H1 (cell line): ENCODE data around the gene YIF1A. TPM values are rescaled to one million over a fixed set of nuclear protein-coding genes. Genes with fewer than 3 reads are reported as not detected.

Experiments used
- CTCF ChIA-PET: fragments of 300-600 bp; sonication (Branson Sonifier 250); formaldehyde crosslinking; loops from one replicate; lab custom pipeline; 2021; ENCODE audit not compliant: partially characterized antibody; lab: Charles Lee
- POLR2A ChIA-PET: fragments of 300-600 bp; sonication (Branson Sonifier 250); formaldehyde crosslinking; loops from one replicate; lab custom pipeline; 2021; ENCODE audit warnings: inconsistent platforms; ENCODE audit not compliant: partially characterized antibody; lab: Charles Lee
- DNase-seq, 2 experiments: peaks; one replicate each; pipeline versions ENCODE4 v3.0.0 to v3.0.0-alpha.2; 2010 to 2022; ENCODE audit warnings: low spot score in 2 of 2, low read depth in 1 of 2, mixed read lengths in 1 of 2
- FAIRE-seq: peaks from 2 replicates; lab custom pipeline; 2011; peaks lifted over from hg19 to GRCh38; lab: Jason Lieb, UNC
- H2AFZ ChIP-seq: 2 replicates; pipeline ENCODE4 v1.8.1; 2012; ENCODE audit warnings: low read length, inconsistent platforms
- H2AK5ac ChIP-seq: 2 replicates; pipeline ENCODE4 v1.6.1; 2013; ENCODE audit warnings: low read depth, low read length
- H2BK120ac ChIP-seq: replicated peaks from 2 replicates; pipeline ENCODE3; 2013; ENCODE audit warnings: low read depth, low read length, inconsistent platforms
- H2BK12ac ChIP-seq: 2 replicates; pipeline ENCODE4 v1.6.1; 2013; ENCODE audit warnings: low read depth, low read length
- H2BK15ac ChIP-seq: 2 replicates; pipeline ENCODE4 v1.6.1; 2013; ENCODE audit warnings: low read length
- H2BK20ac ChIP-seq: 2 replicates; pipeline ENCODE4 v1.6.1; 2013; ENCODE audit warnings: low read length
- H2BK5ac ChIP-seq: 2 replicates; pipeline ENCODE4 v1.6.1; 2013; ENCODE audit warnings: low read depth, low read length
- H3K14ac ChIP-seq: 2 replicates; pipeline ENCODE4 v1.6.1; 2013; ENCODE audit warnings: inconsistent platforms; ENCODE audit not compliant: insufficient read length
- H3K18ac ChIP-seq: 2 replicates; pipeline ENCODE4 v1.6.1; 2013; ENCODE audit warnings: low read length; ENCODE audit errors: extremely low read depth
- H3K23ac ChIP-seq: 2 replicates; pipeline ENCODE4 v1.6.1; 2013; ENCODE audit warnings: inconsistent platforms; ENCODE audit not compliant: insufficient read length
- H3K23me2 ChIP-seq: 2 replicates; pipeline ENCODE4 v1.6.1; 2013; ENCODE audit warnings: low read depth, low read length
- H3K27ac ChIP-seq: 2 replicates; pipeline ENCODE4 v1.6.1; 2011; ENCODE audit warnings: low read depth, low read length, inconsistent platforms
- H3K27me3 ChIP-seq, 4 experiments: replicated peaks in 1 of 4; 1 replicate in 1 of 4; 2 replicates in 3 of 4; pipeline versions ENCODE4 v1.6.1 to v1.8.1; 2011 to 2013; ENCODE audit warnings: low read length in 3 of 4, mild to moderate bottlenecking in 3 of 4, inconsistent platforms in 2 of 4, mixed read lengths in 2 of 4, moderate library complexity in 1 of 4; ENCODE audit not compliant: control insufficient read depth in 3 of 4, insufficient read depth in 3 of 4; ENCODE audit errors: extremely low read depth in 1 of 4
- H3K36me3 ChIP-seq, 4 experiments: 2 replicates each; pipeline versions ENCODE4 v1.6.1 to v1.8.1; 2011 to 2013; ENCODE audit warnings: mild to moderate bottlenecking in 4 of 4, low read length in 3 of 4, moderate library complexity in 2 of 4, control low read depth in 1 of 4, inconsistent platforms in 1 of 4; ENCODE audit not compliant: insufficient read depth in 4 of 4, control insufficient read depth in 2 of 4
- H3K4ac ChIP-seq: replicated peaks from 2 replicates; pipeline ENCODE3; 2013; ENCODE audit warnings: low read length, low read depth, mixed read lengths, inconsistent platforms; ENCODE audit not compliant: insufficient read length
- H3K4me1 ChIP-seq, 4 experiments: replicated peaks in 1 of 4; 1 replicate in 1 of 4; 2 replicates in 3 of 4; pipeline versions ENCODE4 v1.6.1 to v1.8.1; 2011 to 2013; ENCODE audit warnings: low read length in 3 of 4, inconsistent platforms in 2 of 4, mixed read lengths in 1 of 4; ENCODE audit not compliant: insufficient read depth in 4 of 4, control insufficient read depth in 3 of 4
- H3K4me2 ChIP-seq, 2 experiments: 2 replicates each; pipeline versions ENCODE4 v1.6.1 to v1.8.1; 2011 to 2013; ENCODE audit warnings: low read depth in 2 of 2, low read length in 2 of 2, control low read depth in 1 of 2, inconsistent platforms in 1 of 2, mild to moderate bottlenecking in 1 of 2; ENCODE audit not compliant: insufficient read depth in 1 of 2
- H3K4me3 ChIP-seq, 4 experiments: fragments of 200-600, 300-600 bp in 1 of 4; sonication (generic), shearing (Covaris generic), sonication (Bioruptor Twin) in 1 of 4; 2 replicates each; pipeline versions ENCODE4 v1.5.1 to v1.8.1; 2011 to 2016; ENCODE audit warnings: low read length in 4 of 4, low read depth in 3 of 4, control low read depth in 2 of 4, inconsistent platforms in 2 of 4, mild to moderate bottlenecking in 2 of 4, mixed read lengths in 1 of 4, moderate library complexity in 1 of 4; ENCODE audit not compliant: insufficient read depth in 2 of 4; ENCODE audit errors: extremely low read depth in 1 of 4
- H3K56ac ChIP-seq: replicated peaks from 2 replicates; pipeline ENCODE3; 2013; ENCODE audit warnings: low read depth, mild to moderate bottlenecking, mixed read lengths, low read length, inconsistent platforms; ENCODE audit not compliant: insufficient read length
- H3K79me1 ChIP-seq: 2 replicates; pipeline ENCODE4 v1.6.1; 2013; ENCODE audit warnings: low read depth, low read length, control low read depth
- H3K79me2 ChIP-seq, 2 experiments: 2 replicates each; pipeline versions ENCODE4 v1.6.1 to v1.8.1; 2012 to 2013; ENCODE audit warnings: low read length in 2 of 2, mild to moderate bottlenecking in 2 of 2, inconsistent platforms in 1 of 2; ENCODE audit not compliant: insufficient read depth in 2 of 2, control insufficient read depth in 1 of 2
- H3K9ac ChIP-seq, 4 experiments: replicated peaks in 1 of 4; 1 replicate in 1 of 4; 2 replicates in 3 of 4; pipeline versions ENCODE4 v1.6.1 to v1.8.1; 2011 to 2013; ENCODE audit warnings: low read depth in 3 of 4, low read length in 3 of 4, control low read depth in 2 of 4, mild to moderate bottlenecking in 2 of 4, moderate library complexity in 2 of 4, inconsistent platforms in 1 of 4; ENCODE audit errors: extremely low read depth in 1 of 4
- H3K9me3 ChIP-seq, 2 experiments: 2 replicates each; pipeline versions ENCODE4 v1.6.1 to v1.8.1; 2012 to 2013; ENCODE audit warnings: mild to moderate bottlenecking in 2 of 2, moderate library complexity in 2 of 2, control low read depth in 1 of 2, inconsistent platforms in 1 of 2, low read depth in 1 of 2, low read length in 1 of 2, mixed read lengths in 1 of 2; ENCODE audit not compliant: insufficient read depth in 2 of 2
- H4K20me1 ChIP-seq, 2 experiments: replicated peaks in 1 of 2; 2 replicates each; pipeline versions ENCODE3 to v1.8.1; 2011 to 2013; ENCODE audit warnings: inconsistent platforms in 2 of 2, low read length in 2 of 2, mild to moderate bottlenecking in 1 of 2; ENCODE audit not compliant: insufficient read depth in 2 of 2, control insufficient read depth in 1 of 2
- H4K5ac ChIP-seq: 2 replicates; pipeline ENCODE4 v1.6.1; 2013; ENCODE audit warnings: low read length, low read depth, mixed read lengths, inconsistent platforms; ENCODE audit not compliant: insufficient read length
- H4K8ac ChIP-seq: 2 replicates; pipeline ENCODE4 v1.8.0; 2013; ENCODE audit warnings: mild to moderate bottlenecking, moderate library complexity, low read length, inconsistent platforms; ENCODE audit not compliant: insufficient read depth; ENCODE audit errors: extremely low read depth
- H4K91ac ChIP-seq: replicated peaks from 2 replicates; pipeline ENCODE3; 2013; ENCODE audit warnings: low read length, mixed read lengths, inconsistent platforms; ENCODE audit not compliant: insufficient read length
- ATF2 ChIP-seq: IDR thresholded peaks from 2 replicates; pipeline ENCODE4 v1.6.1; 2012; ENCODE audit warnings: low read length, inconsistent platforms
- CEBPB ChIP-seq: IDR thresholded peaks from 2 replicates; pipeline ENCODE4 v1.6.1; 2012; ENCODE audit warnings: low read depth, low read length
- EP300 ChIP-seq, 2 experiments: IDR thresholded peaks; 1 replicate in 1 of 2; 2 replicates in 1 of 2; pipeline ENCODE4 v1.6.1; 2011 to 2012; ENCODE audit warnings: low read depth in 2 of 2, low read length in 2 of 2, mild to moderate bottlenecking in 2 of 2, borderline replicate concordance in 1 of 2, inconsistent platforms in 1 of 2, moderate library complexity in 1 of 2
- EZH2 ChIP-seq: fragments of 200-600 bp; sonication (generic); IDR thresholded peaks from 2 replicates; pipeline ENCODE4 v1.7.1; 2012; ENCODE audit warnings: low read depth, mild to moderate bottlenecking, moderate library complexity, low read length, inconsistent platforms; ENCODE audit not compliant: severe bottlenecking
- HDAC2 ChIP-seq, 2 experiments: fragments of 300-600 bp in 1 of 2; sonication (generic) in 1 of 2; IDR thresholded peaks; 2 replicates each; pipeline ENCODE4 v1.6.1; 2011 to 2012; ENCODE audit warnings: low read depth in 2 of 2, low read length in 2 of 2, mild to moderate bottlenecking in 2 of 2, moderate library complexity in 2 of 2, borderline replicate concordance in 1 of 2, inconsistent platforms in 1 of 2
- KDM1A ChIP-seq: fragments of 200-600, 300-600 bp; sonication (generic); IDR thresholded peaks from 2 replicates; pipeline ENCODE4 v1.7.1; 2016; ENCODE audit warnings: mild to moderate bottlenecking, low read length, borderline replicate concordance
- PHF8 ChIP-seq: fragments of 200-600 bp; sonication (generic); conservative IDR thresholded peaks from 2 replicates; pipeline ENCODE4 v1.7.1; 2012; ENCODE audit warnings: low read depth, mild to moderate bottlenecking, inconsistent platforms, low read length, moderate library complexity
- POU5F1 ChIP-seq: IDR thresholded peaks from 2 replicates; pipeline ENCODE4 v1.6.1; 2011; ENCODE audit warnings: low read depth, mild to moderate bottlenecking, low read length, moderate library complexity
- SP2 ChIP-seq: IDR thresholded peaks from 2 replicates; pipeline ENCODE4 v1.6.1; 2012; ENCODE audit warnings: mild to moderate bottlenecking, low read length, inconsistent platforms
- TAF1 ChIP-seq: IDR thresholded peaks from 2 replicates; pipeline ENCODE4 v1.6.1; 2011; ENCODE audit warnings: mild to moderate bottlenecking, low read depth, low read length
- TCF12 ChIP-seq: IDR thresholded peaks from 2 replicates; pipeline ENCODE4 v1.6.1; 2011; ENCODE audit warnings: low read depth, mild to moderate bottlenecking, low read length
- WGBS, 2 experiments: shearing (Covaris generic) in 1 of 2; methylation state at CpG; one replicate each; pipeline versions ENCODE4 v1.1.6 to v1.1.7; 2013 to 2015; ENCODE audit warnings: low lambda C conversion rate in 2 of 2, mixed read lengths in 2 of 2, inconsistent platforms in 1 of 2, low coverage in 1 of 2, missing lambda C conversion rate in 1 of 2; ENCODE audit not compliant: insufficient replicate concordance in 2 of 2, insufficient coverage in 1 of 2, insufficient read length in 1 of 2; ENCODE audit errors: extremely low coverage in 1 of 2, missing lambda C conversion rate in 1 of 2; 5-methylcytosine and 5-hydroxymethylcytosine counted together
- polyA plus RNA-seq, 7 experiments: library from polyadenylated mRNA; depleted of rRNA in 3 of 7; stranded (reverse) in 5 of 7; unstranded in 2 of 7; fragments of >200 nt in 5 of 7; fragments of 200-250 nt in 2 of 7; gene quantifications; 1 replicate in 5 of 7; 2 replicates in 1 of 7; 4 replicates in 1 of 7; pipeline versions ENCODE4 v1.2.1 to v1.2.3, GENCODE V29; 2011 to 2013; ENCODE audit warnings: missing spikeins in 2 of 7, mixed read lengths in 2 of 7
- total RNA-seq: library from RNA; stranded (reverse); fragmentation: NEBNext Ultra II Directional; extraction: Animal tissue kit (Norgen Biotek cat#: 25700); gene quantifications from 2 replicates; pipeline ENCODE4 v1.2.1, GENCODE V29; 2021

Gene YIF1A
- total and polyA plus RNA-seq, 2 of the 8 experiments (the other 6 are each of a cell fraction or from before 2014, with no cell fraction given): 70.1 to 178 TPM

GRCh38 chr11:66299186-66299585 is 10.2 kb upstream of the YIF1A start:
- Histone ChIP-seq H3K79me1 (no peaks in the 10 kb centered on the region), H2AK5ac (no peak overlapping the region; the same call in 1 of the 2 replicates), H2BK15ac (no peak overlapping the region), H3K36me3 (no peaks in the 10 kb centered on the region), H3K4ac (no peak overlapping the region), H3K27ac (no peak overlapping the region), H3K79me2 (no peaks in the 10 kb centered on the region), H4K20me1 (peaks cover 0 to 1% of the 10 kb centered on the region in 2 experiments), H2BK12ac (no peak overlapping the region), H2AFZ (no peak overlapping the region), H3K9me3 (no peaks in the 10 kb centered on the region), H3K14ac (no peak overlapping the region), H3K9ac (no peak overlapping the region), H2BK5ac (no peak overlapping the region), H3K4me3 (no peak overlapping the region), H4K8ac (no peak overlapping the region), H2BK120ac (no peak overlapping the region), H3K4me1 (peaks cover 4 to 13% (median 6%) of the 10 kb centered on the region in 4 experiments; a peak in 6 of 7 replicates), H3K18ac (no peak overlapping the region), H4K5ac (no peak overlapping the region), H3K27me3 (peaks cover 0 to 3% (median 0%) of the 10 kb centered on the region in 4 experiments; a peak in 1 of 7 replicates), H3K23ac (no peak overlapping the region), H3K56ac (no peak overlapping the region), H3K23me2 (no peaks in the 10 kb centered on the region), H3K4me2 (no peak overlapping the region), H4K91ac (no peak overlapping the region), H2BK20ac (no peak overlapping the region)
- CTCF ChIA-PET: interaction anchor here (1.5 to 6.6 kb wide), 4 partner anchors 12 to 45 kb away, joined by 3 to 75 read pairs (median 22); partner anchors contain the start of gene CD248
- POLR2A ChIA-PET: interaction anchor here (0.6 to 2.3 kb wide), 5 partner anchors 10 to 182 kb away, joined by 3 to 8 read pairs (median 5); partner anchors contain the start of gene YIF1A
- WGBS, 2 experiments: 87% methylated on average over 3 of the region's 3 CpGs; no CpG with 5 or more reads in 1 of the 2 experiments
- no peak for DNase-seq
- FAIRE-seq: no peak
- no peak for TF ChIP-seq HDAC2 (IDR thresholded peaks at IDR 0.05; ENCODE audit: borderline replicate concordance in 1 of 2, low read depth in 2 of 2, low read length in 2 of 2)
- TF ChIP-seq PHF8: no peak
- no peak for TF ChIP-seq POU5F1
- no peak for TF ChIP-seq TCF12
- TF ChIP-seq SP2: no peak
- TF ChIP-seq EZH2: no peak
- no peak for TF ChIP-seq TAF1
- no peak for TF ChIP-seq ATF2
- no peak for TF ChIP-seq CEBPB
- no peak for TF ChIP-seq KDM1A
- TF ChIP-seq EP300 (IDR thresholded peaks at IDR 0.05; ENCODE audit: borderline replicate concordance in 1 of 2, low read depth in 2 of 2, low read length in 2 of 2): no peak
